ENCODE data around the gene HOOK1.

DNA sequence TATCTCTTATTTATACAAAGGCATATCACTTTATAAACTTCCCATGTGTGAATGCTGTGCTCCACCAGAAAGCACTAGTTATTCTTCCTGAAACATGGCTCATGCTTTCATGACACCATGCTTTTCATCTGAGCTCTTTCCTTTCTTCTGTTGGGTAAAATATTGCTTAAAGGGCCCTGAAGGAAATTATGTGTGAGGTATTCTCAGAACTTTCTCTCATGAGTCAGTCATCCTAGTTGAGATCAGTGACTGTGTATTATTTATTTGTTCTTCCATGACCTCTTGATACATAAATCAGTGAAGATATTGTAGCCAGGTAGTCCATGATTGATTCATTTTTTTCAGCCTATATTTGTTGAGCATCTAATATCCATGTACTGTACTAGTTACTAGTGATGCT is 57.0 kb downstream of the HOOK1 start:
- TF ChIP-seq, protein P1, sequence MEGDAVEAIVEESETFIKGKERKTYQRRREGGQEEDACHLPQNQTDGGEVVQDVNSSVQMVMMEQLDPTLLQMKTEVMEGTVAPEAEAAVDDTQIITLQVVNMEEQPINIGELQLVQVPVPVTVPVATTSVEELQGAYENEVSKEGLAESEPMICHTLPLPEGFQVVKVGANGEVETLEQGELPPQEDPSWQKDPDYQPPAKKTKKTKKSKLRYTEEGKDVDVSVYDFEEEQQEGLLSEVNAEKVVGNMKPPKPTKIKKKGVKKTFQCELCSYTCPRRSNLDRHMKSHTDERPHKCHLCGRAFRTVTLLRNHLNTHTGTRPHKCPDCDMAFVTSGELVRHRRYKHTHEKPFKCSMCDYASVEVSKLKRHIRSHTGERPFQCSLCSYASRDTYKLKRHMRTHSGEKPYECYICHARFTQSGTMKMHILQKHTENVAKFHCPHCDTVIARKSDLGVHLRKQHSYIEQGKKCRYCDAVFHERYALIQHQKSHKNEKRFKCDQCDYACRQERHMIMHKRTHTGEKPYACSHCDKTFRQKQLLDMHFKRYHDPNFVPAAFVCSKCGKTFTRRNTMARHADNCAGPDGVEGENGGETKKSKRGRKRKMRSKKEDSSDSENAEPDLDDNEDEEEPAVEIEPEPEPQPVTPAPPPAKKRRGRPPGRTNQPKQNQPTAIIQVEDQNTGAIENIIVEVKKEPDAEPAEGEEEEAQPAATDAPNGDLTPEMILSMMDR (IDR thresholded peaks at IDR 0.05; ENCODE audit: low read length): no peak
- no peak for TF ChIP-seq EZH2 (optimal IDR thresholded peaks at IDR 0.05; ENCODE audit: low read depth, low read length)
